Right forelimb (tissue), 1 donor: ENCODE measurements around the gene SLC6A11.
A peak's percentile ranks its signal among the peaks of the same experiment; 100 is the strongest.

Source experiments
- DNase-seq: peaks from one replicate; pipeline ENCODE4 v3.0.0-alpha.2; 2018

SLC6A11 gene

GRCh38 chr3:10890665-10891064 is 74.6 kb downstream of the SLC6A11 start:
- DNase-seq, result no peak

DNA sequence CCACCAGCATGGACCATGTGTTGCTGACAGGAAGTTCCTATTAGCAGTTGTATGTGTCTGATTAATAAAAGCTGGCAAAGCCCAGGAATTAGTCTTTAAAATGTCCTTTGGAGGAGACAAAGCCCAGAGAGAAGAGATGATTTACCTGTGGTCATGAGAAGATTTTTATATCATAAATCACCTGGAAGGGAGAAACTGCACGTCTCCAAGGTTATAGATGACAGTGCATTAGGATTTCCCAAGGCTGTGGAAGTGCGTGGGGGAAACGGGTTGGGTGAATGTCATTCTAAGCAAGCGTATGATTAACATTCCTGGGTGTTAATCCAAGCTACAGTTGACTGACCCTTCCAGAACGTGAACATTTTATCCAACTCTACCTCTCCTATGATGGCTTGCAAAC is 76.6 kb downstream of the SLC6A11 start:
- DNase-seq, result no peak

DNA sequence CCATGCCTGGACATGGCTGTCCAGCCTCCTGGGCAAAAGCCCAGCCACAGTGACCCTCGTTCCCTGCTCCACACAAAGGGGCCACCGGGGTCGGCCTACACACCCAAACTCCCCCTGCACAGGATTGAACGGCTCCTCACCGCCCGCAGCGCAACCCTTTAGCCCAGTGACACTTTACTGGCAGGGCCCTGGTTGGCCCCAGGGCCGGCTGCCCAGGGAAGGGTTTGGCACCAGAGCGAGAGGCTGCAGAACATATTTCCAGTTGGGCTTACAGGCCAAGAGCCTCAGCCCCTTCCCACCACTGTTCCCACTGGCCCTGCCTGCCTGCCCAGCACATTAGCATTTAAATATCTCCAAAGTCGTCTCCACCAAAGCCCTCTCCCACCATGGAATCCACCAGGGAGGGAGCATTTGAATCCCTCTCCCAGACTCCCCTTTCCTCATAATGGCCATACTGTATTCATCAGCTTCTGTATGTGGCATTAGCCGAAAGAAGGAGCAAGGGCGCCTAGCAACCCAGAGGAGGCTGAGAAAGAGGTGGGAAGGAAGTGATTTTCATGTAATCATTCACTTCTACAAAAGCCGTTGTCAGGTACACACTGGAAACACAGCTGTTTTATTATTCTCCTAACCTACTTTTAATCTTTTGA is 85.4 kb downstream of the SLC6A11 start:
- DNase-seq, result no peak

DNA sequence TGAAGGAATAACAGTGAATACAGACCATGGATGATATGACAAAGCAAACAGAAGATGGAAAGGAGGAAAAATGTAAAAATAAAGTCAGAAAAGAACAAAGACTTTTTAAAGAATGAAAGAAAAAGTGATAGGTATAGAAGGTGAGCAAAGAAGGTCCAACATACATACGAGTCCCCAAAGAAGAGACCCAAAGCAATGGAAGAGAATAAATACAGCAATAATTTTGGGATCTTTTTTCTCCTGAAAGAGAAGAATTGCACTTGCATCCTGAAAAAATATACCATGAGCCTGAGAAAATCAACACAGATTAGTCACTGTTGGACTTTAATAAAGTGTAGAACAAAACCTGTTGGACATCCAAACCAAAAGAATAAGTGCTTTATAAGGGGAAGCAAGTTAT is 91.2 kb downstream of the SLC6A11 start:
- DNase-seq, result no peak

DNA sequence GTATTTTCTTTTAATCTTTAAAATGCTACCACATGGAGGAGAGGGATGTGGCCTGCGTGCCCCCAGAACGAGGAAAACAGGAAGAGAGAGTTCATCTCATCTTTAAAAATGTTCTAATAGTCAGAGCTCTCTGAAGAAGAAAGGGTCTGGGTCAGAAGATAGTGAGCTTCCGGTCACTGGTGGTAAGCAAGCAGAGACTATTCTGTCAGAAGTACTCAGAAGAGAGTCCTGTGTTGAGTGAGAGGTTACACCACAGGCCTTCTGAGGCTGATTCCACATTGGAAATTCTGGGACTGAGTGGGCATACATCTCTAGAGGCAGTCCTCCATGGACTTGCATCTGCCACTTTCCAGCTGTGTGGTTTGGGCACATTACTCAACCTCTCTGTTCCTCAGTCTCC is 94.3 kb downstream of the SLC6A11 start:
- no peak for DNase-seq

DNA sequence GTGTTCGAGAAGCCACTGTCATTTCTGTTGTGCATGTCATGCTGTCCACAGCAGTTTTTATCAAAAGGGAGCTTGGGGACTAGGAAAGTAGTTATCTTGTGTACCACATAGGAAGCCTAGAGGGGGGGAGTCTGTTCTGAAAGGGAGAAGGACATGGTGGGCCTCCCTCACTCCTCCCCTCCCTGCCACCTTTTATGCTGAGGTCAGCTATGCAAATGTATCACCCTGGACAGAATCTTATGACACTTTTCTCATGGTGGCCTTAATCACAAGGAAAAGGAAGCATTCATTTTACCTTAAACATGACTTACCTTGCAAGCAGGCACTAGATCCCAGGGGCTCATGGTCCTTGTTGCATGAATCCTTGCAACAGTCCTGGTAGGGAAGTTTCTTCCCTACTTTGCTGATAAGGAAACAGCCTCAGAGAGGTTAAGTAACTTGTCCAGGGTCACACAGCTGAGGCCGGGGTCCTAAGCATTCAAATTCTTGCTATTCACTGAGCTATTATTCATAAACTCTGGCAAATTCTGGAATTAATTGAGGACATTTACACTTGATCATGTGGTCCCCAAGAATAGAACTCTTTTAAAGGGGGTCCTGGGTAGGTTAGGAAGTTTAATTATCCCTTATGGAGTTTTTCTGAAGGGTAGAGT is 95.4 kb downstream of the SLC6A11 start:
- no peak for DNase-seq

DNA sequence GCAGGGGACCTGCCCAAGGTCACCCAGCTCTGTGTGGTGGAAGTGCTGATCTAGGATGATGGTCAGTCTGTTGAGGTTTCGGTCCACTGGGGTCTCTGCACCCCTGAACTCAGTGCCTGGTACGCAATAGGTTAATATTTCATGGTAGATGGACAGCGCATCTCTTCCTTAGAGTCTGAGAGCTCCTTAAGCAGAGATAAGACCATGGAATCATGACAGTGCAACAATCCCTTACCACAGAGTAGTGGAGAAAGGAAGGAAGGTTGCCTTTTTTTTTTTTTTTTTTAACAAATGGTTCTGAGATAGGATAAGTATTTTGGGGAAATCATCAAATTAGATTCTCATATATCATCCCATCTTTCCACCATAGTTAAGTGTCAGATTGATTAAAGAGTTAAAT is 96.8 kb downstream of the SLC6A11 start:
- DNase-seq, result no peak

GRCh38 chr3:10915376-10915775 is 99.3 kb downstream of the SLC6A11 start:
- DNase-seq, result no peak

- no peak for DNase-seq
Measured at GRCh38 chr3:10917176-10917575, 101.1 kb downstream of the SLC6A11 start.

DNA sequence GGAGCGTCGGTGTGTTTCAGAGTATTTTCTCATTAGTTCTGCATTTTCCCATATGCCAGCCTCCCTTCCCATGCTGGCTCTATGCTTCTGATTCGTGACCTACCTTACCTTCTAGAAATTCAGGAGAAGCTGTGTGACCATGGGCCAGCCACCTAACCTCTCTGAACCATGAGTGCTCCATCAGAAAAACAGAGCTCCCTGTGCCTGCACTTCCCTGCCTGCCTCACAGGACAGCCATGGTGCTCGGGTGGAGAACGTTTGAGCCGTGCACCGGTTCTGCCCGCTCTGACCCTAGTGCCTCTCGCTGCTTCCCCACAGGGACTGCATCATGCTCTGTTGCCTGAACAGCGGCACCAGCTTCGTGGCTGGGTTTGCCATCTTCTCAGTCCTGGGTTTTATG is 102.0 kb downstream of the SLC6A11 start:
- DNase-seq, result no peak

- DNase-seq, result no peak
Measured at GRCh38 chr3:10919636-10920035, 103.6 kb downstream of the SLC6A11 start.

DNA sequence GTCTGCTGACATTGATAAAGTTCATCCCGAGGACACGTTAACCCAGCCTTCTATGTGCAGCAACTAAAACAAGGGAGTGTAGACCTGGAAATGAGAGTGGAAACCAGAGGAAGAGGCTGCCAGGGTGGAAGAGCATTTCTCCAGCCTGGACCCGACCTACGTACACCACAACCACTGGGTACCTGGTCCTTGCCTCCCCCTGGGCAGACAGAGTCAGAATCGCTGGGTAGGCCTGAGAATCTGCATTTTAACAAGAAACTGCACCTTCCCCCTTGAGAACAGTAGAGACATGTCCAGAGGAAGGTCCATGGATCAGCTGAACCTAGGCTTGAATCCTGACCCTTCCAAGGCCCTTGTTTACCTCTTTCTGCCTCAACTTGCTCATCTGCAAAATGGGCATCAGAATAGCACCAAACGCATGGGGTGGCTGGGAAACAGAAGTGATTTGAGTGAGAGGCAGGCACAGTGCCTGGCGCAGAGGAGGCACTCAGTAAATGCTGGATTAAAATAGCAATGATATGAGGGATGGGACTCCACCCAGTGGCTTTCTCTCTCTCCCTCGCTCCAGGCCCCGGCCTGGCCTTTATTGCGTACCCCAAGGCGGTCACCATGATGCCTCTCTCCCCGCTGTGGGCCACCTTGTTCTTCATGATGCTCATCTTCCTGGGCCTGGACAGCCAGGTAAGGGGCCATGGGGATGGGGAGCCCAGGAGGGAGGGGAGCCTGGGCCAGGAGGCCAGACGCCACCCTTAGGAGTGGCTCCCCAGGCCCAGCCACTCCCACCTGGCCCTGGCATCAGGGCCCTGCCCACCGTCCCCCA is 109.6 kb downstream of the SLC6A11 start:
- no peak for DNase-seq

- no peak for DNase-seq
Measured at GRCh38 chr3:10926256-10926810, 110.3 kb downstream of the SLC6A11 start.

- DNase-seq, result no peak
Measured at GRCh38 chr3:10926811-10927521, 110.9 kb downstream of the SLC6A11 start.

DNA sequence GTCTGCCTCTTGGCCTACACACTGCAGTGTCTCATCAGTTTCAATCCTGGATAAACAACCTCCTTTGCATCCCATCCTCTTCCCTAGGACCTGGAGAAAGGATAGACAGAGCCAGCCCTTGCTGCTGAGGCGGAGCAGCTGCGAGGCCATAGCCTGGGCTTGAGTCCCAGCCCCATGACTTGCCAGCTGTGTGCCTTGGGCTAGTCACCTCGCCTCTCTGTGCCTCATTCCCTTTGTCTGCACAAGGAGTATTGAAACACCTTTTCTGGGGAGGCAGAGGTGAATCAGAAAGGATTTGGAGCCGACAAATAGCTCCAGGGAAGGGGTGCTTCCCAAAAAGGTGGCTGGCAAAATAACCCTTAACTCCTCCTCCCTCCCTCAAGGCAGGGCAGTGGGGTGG is 111.5 kb downstream of the SLC6A11 start:
- DNase-seq, result no peak

GRCh38 chr3:10928407-10928960 is 112.5 kb downstream of the SLC6A11 start:
- DNase-seq, result no peak

- DNase-seq, result no peak
Measured at GRCh38 chr3:10928961-10929471, 113.0 kb downstream of the SLC6A11 start.

DNA sequence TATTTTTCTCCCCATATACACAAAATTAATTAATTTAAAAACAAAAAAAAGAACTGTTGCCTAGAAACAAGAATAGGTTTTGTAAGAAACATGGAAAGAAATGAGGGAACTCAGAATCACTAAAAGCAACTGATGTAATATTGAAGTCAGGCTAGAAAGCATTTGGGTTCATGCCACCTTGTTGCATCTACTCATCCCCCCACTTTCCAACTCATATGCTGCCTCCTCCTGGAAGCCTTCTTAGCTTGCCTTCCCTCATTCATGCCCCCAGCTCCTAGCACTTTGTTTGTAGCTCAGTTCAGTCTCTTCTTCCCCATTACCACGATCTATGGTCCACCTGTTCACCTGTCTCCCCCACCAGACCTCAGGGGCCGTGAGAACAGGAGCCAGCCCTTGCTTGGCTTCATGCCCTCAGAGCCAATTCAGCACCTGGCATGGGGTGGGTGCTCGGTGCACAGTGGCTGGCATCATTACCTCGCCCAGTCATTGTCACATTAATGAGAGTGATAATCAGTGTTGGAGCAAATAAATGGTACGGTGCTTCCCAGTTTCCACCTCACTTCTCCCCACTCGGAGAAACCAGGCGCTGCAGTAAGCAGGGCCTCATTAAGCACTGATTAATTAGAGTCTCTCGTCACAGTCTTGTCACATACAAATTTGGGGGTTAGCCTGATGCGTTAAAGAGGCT is 114.1 kb downstream of the SLC6A11 start:
- DNase-seq, result no peak

DNA sequence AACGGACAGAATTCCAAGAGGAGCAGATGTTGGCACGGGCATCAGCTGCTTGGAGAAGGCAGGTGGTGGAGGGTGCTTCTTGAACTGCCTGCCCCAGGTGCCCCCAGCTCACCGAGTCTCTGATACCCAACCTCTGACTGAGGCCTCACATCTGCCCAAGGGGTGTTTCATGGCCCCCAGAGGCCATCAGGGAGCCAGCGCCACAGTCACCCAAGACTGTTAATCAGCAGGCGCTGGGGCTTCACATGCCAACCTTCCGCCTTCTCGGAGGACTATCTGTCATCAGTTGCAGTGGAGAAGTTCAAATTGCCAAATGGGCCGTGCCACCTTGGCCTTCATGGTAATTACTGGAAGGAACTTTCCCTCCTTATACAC is 114.6 kb downstream of the SLC6A11 start:
- no peak for DNase-seq

DNA sequence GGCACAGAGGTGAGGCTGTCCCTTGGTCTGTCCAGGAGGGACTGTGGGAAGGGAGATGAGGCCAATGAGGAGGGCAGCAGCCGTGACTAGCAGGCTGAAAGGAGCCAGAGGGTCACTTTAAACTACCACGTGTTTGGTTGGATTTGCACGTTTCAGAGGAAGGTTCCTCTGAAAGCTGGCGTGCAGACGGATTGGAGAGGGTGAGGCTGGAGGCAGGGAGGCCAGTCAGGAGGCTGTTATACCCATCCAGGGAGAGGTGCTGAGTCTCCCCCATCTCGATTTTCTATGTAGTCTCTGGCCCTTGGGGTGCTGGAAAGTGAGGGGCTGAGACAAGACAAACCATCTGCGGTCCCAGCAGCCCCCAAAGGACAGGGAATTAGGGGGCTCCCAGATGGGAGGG is 116.6 kb downstream of the SLC6A11 start:
- no peak for DNase-seq

DNA sequence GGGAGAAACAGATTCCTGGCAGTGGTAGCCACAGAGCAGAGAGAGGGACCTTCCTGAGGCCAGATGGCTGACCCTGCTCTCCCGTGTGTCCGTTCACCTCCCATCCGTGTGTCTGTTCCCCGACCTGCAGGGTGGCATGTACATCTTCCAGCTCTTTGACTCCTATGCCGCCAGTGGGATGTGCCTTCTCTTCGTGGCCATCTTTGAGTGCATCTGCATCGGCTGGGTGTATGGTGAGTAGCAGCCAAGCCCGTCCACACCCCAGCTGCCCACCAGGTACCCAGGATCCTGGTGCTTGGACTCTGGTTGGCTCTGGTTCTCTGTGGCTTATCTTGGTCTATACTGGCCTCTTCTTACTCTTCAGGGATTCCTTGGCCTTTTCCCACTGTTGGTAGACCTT is 117.0 kb downstream of the SLC6A11 start:
- peak; percentile 6 for DNase-seq

GRCh38 chr3:10933470-10933804 is 117.4 kb downstream of the SLC6A11 start:
- DNase-seq, result peak; percentile 28
